ENCODE measurements around the gene VPS13D. TPM values are rescaled to one million over a fixed set of nuclear protein-coding genes. Genes with fewer than 3 reads are reported as not detected.
A peak's percentile ranks its signal among the peaks of the same experiment; 100 is the strongest.

VPS13D gene
- total RNA-seq, 2 donors from 2014 or later = 54.0 to 63.3 TPM

- intact Hi-C loops (cut with DNase I) = no loop called here
- peaks cover 0 to 20% of the 10 kb centered on the region in 2 donors for H3K36me3 ChIP-seq (replicated peaks in 1 of 2; ENCODE audit: insufficient read depth in 1 of 2, low read depth in 2 of 2)
- DNase-seq (no peak), ATAC-seq (no peak)
- H3K9me3 ChIP-seq = no peaks in the 10 kb centered on the region
- 92 to 94% methylated on average over 4 of the region's 4 CpGs for WGBS, 2 donors
- H3K27ac ChIP-seq = no peak overlapping the region
- H3K27me3 ChIP-seq = no peaks in the 10 kb centered on the region
- H3K4me1 ChIP-seq = no peaks in the 10 kb centered on the region
- no peak overlapping the region for H3K4me3 ChIP-seq
- TF ChIP-seq POLR2A (IDR thresholded peaks at IDR 0.05) (no peak), CTCF (IDR thresholded peaks at IDR 0.05) (no peak)
Measured at GRCh38 chr1:12271033-12271432, 41.2 kb downstream of the VPS13D start.

DNA sequence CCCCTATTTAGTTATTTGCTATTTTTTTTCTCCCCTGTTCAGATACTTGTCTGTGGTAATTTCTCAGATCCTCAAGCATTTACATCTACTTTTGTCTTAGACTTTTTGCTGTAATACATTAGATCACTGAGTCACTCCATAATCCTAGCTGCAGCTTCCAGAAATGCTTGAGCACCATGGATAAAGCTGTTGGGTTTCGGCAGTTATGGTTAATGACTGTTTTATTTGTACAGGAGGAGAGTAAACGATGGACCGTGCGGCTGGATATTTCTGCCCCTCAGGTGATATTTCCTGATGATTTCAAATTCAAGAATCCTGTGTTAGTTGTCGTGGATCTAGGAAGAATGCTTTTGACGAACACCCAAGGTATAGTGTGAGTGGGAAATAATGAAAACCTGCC lies 42.9 kb downstream of the VPS13D start:
- Histone ChIP-seq H3K9me3 (no peaks in the 10 kb centered on the region), H3K4me3 (no peak overlapping the region), H3K27me3 (no peaks in the 10 kb centered on the region), H3K36me3 (replicated peaks in 1 of 2; ENCODE audit: insufficient read depth in 1 of 2, low read depth in 2 of 2) (peaks cover 10 to 31% of the 10 kb centered on the region in 2 donors), H3K4me1 (no peaks in the 10 kb centered on the region), H3K27ac (no peak overlapping the region)
- TF ChIP-seq CTCF (IDR thresholded peaks at IDR 0.05) (no peak), POLR2A (IDR thresholded peaks at IDR 0.05) (no peak)
- ATAC-seq (no peak), DNase-seq (no peak)
- intact Hi-C loops (cut with DNase I) = no loop called here
- 66 to 73% methylated on average over 6 of the region's 6 CpGs for WGBS, 2 donors

- 60 to 62% methylated on average over 4 of the region's 4 CpGs for WGBS, 2 donors
- H3K4me3 ChIP-seq = no peak overlapping the region
- peak; percentile 8 to 42 (median 26) for DNase-seq
- no peaks in the 10 kb centered on the region for H3K4me1 ChIP-seq
- no peaks in the 10 kb centered on the region for H3K9me3 ChIP-seq
- H3K36me3 ChIP-seq (replicated peaks in 1 of 2; ENCODE audit: insufficient read depth in 1 of 2, low read depth in 2 of 2) = peaks cover 10 to 31% of the 10 kb centered on the region in 2 donors
- H3K27me3 ChIP-seq = no peaks in the 10 kb centered on the region
- TF ChIP-seq POLR2A (IDR thresholded peaks at IDR 0.05) = no peak
- peak; percentile 8 to 63 (median 48) for TF ChIP-seq CTCF (IDR thresholded peaks at IDR 0.05)
- no peak overlapping the region for H3K27ac ChIP-seq
- ATAC-seq = no peak
- intact Hi-C loops (cut with DNase I) = no loop called here
Measured at GRCh38 chr1:12275370-12275769, 45.5 kb downstream of the VPS13D start.

DNA sequence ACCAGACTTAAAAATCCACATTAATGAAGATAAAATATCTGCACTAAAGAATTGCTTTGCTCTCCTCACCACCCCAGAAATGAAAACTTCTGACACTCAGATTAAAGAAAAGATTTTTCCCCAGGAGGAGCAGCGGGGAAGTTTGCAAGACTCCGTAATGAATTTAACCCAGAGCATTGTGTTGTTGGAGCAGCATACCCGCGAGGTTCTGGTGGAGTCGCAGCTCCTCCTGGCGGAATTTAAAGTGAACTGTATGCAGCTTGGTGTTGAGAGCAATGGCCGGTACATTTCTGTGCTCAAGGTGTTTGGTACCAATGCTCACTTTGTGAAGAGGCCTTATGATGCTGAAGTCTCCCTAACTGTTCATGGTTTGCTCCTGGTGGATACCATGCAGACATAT lies 46.4 kb downstream of the VPS13D start:
- Histone ChIP-seq H3K27me3 (no peaks in the 10 kb centered on the region), H3K36me3 (replicated peaks in 1 of 2; ENCODE audit: insufficient read depth in 1 of 2, low read depth in 2 of 2) (peaks cover 10 to 28% of the 10 kb centered on the region in 2 donors), H3K4me1 (no peaks in the 10 kb centered on the region), H3K9me3 (no peaks in the 10 kb centered on the region), H3K4me3 (no peak overlapping the region), H3K27ac (no peak overlapping the region)
- intact Hi-C loops (cut with DNase I) = no loop called here
- TF ChIP-seq CTCF (IDR thresholded peaks at IDR 0.05) (peak in 6 of 7 experiments; percentile 8 to 49 (median 30)), POLR2A (IDR thresholded peaks at IDR 0.05) (no peak)
- ATAC-seq = peak; percentile 38
- WGBS, 2 donors = 75 to 80% methylated on average over 7 of the region's 7 CpGs
- DNase-seq = peak; percentile 11 to 37 (median 25)

DNA sequence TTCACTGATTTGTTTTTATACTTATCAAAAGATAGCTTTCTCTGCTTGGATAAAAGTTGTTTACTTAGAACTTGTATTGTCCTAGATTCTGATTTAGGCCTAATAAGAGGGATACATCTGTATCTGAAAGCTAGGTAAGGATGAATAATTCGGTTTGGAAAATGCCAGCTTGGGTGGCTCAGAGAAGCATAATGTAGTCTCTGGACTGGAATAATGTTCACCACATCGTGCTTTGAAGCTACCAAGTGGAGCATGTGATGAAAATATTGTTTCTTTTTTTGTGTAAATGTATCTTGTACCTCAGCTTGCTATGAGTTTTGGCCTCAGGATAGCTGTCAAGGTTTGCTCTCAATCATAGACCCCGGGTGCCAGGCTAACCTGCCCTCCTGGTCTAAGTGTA lies 49.2 kb downstream of the VPS13D start:
- intact Hi-C loops (cut with DNase I) = no loop called here
- no peak for ATAC-seq

More for the DNA sequence above, 49.2 kb downstream of the VPS13D start:
- no peaks in the 10 kb centered on the region for H3K4me1 ChIP-seq
- peaks cover 10 to 32% of the 10 kb centered on the region in 2 donors for H3K36me3 ChIP-seq (replicated peaks in 1 of 2; ENCODE audit: insufficient read depth in 1 of 2, low read depth in 2 of 2)
- no peak overlapping the region for H3K4me3 ChIP-seq
- DNase-seq = no peak
- H3K27ac ChIP-seq = no peak overlapping the region
- TF ChIP-seq CTCF (IDR thresholded peaks at IDR 0.05) (no peak), POLR2A (IDR thresholded peaks at IDR 0.05) (no peak)
- no peaks in the 10 kb centered on the region for H3K27me3 ChIP-seq
- 68 to 78% methylated on average over 3 of the region's 3 CpGs for WGBS, 2 donors
- H3K9me3 ChIP-seq = no peaks in the 10 kb centered on the region

Data from body of pancreas (tissue), 4 donors.